ENCODE measurements around the gene ICOS.
"Not testable (repeated sequence)": the region's sequence is repeated elsewhere in the genome, so short reads cannot be mapped to it uniquely, and the experiment has no call there.

The ICOS gene

GRCh38 chr2:203975912-203976311, 39.3 kb downstream of the ICOS start:
- DNase-seq (ENCODE audit: low spot score), result no peak

GRCh38 chr2:203982276-203982675, 45.7 kb downstream of the ICOS start:
- DNase-seq (ENCODE audit: low spot score), result no peak

GRCh38 chr2:203983064-203983715, 46.6 kb downstream of the ICOS start:
- no peak for DNase-seq (ENCODE audit: low spot score)

GRCh38 chr2:203985978-203986377, 49.4 kb downstream of the ICOS start:
- not testable (repeated sequence) for DNase-seq (ENCODE audit: low spot score)

- DNase-seq (ENCODE audit: low spot score), result no peak
Observed at GRCh38 chr2:203987959-203988358, 51.4 kb downstream of the ICOS start.

GRCh38 chr2:203988500-203989260, 52.1 kb downstream of the ICOS start:
- no peak for DNase-seq (ENCODE audit: low spot score)

- DNase-seq (ENCODE audit: low spot score), result no peak
Observed at GRCh38 chr2:203989521-203989920, 53.0 kb downstream of the ICOS start.

- no peak for DNase-seq (ENCODE audit: low spot score)
Observed at GRCh38 chr2:203992509-203992908, 55.9 kb downstream of the ICOS start.

- no peak for DNase-seq (ENCODE audit: low spot score)
Observed at GRCh38 chr2:203993011-203993410, 56.4 kb downstream of the ICOS start.

GRCh38 chr2:203993560-203993959, 57.0 kb downstream of the ICOS start:
- DNase-seq (ENCODE audit: low spot score), result no peak

- DNase-seq (ENCODE audit: low spot score), result no peak
Observed at GRCh38 chr2:203994735-203995134, 58.2 kb downstream of the ICOS start.

GRCh38 chr2:203996692-203997091, 60.1 kb downstream of the ICOS start:
- no peak for DNase-seq (ENCODE audit: low spot score)

GRCh38 chr2:203997481-203997880, 60.9 kb downstream of the ICOS start:
- DNase-seq (ENCODE audit: low spot score), result no peak

GRCh38 chr2:203997980-203998809, 61.6 kb downstream of the ICOS start:
- no peak for DNase-seq (ENCODE audit: low spot score)

GRCh38 chr2:203999835-204000234, 63.3 kb downstream of the ICOS start:
- DNase-seq (ENCODE audit: low spot score), result no peak

- no peak for DNase-seq (ENCODE audit: low spot score)
Observed at GRCh38 chr2:204000446-204000845, 63.9 kb downstream of the ICOS start.

- no peak for DNase-seq (ENCODE audit: low spot score)
Observed at GRCh38 chr2:204003276-204003990, 66.9 kb downstream of the ICOS start.

- no peak for DNase-seq (ENCODE audit: low spot score)
Observed at GRCh38 chr2:204004912-204005311, 68.3 kb downstream of the ICOS start.

GRCh38 chr2:204005940-204006721, 69.6 kb downstream of the ICOS start:
- DNase-seq (ENCODE audit: low spot score), result no peak

- DNase-seq (ENCODE audit: low spot score), result no peak
Observed at GRCh38 chr2:204008352-204008751, 71.8 kb downstream of the ICOS start.

All from HuH-7 (cell line).